ENCODE results near the gene KLHL14.

The KLHL14 gene, protein sequence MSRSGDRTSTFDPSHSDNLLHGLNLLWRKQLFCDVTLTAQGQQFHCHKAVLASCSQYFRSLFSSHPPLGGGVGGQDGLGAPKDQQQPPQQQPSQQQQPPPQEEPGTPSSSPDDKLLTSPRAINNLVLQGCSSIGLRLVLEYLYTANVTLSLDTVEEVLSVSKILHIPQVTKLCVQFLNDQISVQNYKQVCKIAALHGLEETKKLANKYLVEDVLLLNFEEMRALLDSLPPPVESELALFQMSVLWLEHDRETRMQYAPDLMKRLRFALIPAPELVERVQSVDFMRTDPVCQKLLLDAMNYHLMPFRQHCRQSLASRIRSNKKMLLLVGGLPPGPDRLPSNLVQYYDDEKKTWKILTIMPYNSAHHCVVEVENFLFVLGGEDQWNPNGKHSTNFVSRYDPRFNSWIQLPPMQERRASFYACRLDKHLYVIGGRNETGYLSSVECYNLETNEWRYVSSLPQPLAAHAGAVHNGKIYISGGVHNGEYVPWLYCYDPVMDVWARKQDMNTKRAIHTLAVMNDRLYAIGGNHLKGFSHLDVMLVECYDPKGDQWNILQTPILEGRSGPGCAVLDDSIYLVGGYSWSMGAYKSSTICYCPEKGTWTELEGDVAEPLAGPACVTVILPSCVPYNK

DNA sequence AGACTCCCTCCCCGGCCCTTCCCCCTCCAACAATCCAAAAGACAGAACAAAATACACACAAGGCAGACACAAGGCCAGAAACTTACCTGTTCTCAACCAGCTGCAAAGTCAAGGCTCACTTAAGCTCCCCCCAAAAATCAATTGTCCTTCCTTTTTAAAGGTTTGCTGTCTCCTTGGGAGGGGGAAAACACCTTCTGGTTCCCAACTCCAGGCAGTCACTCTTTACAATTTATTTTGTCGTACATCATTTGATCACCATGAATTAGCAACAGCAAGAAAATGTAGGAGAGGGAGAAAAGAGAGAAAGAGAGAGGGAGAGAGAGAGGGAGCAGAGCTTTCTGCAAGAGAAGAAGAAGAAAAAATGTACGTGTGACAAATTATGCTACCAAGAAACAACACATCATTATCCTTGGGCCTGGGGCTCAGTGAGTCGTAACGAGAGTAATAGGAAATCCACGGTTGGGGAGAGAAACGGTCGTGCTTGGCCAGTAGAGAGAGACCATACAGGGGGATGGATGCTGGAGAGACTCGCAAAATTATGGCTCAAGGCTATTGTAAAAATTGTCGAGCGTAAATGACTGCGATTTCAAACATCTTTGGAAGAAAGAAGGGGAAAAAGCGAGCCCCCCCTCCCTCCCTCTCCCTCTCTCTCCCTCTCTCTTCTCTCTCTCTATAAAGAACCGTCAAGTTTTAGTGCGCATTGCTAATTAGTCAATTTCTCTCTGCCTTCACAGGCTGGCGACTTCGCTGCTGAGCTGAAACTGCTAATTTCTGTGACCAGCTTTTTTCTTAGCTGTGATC is at the start of gene KLHL14:
TSS of gene KLHL14 (minus strand) at position 443 of the 801 bp plus-strand sequence. CDS start 2,432 bp downstream, outside the sequence.
- Histone ChIP-seq H3K9me3 (ENCODE audit: insufficient read depth, low read length) (no peaks in the 10 kb centered on the region), H3K36me3 (ENCODE audit: insufficient read depth, insufficient read length, low read length) (no peaks in the 10 kb centered on the region), H3K9ac (ENCODE audit: insufficient read length, low read depth) (peak within 1 kb of the TSS; percentile 42), H3K27me3 (ENCODE audit: insufficient read depth, insufficient read length) (peaks cover 56% of the 10 kb centered on the region), H3K4me1 (ENCODE audit: insufficient read depth, insufficient read length) (no peaks in the 10 kb centered on the region), H3K4me3 (ENCODE audit: insufficient read length, low read depth) (peak within 1 kb of the TSS; percentile 28)
- no peak for TF ChIP-seq ZNF274 (IDR thresholded peaks at IDR 0.05; ENCODE audit: low read depth, low read length)
- no peak for TF ChIP-seq YY1 (IDR thresholded peaks at IDR 0.05; ENCODE audit: insufficient read depth, insufficient read length)
- no peak for TF ChIP-seq SUZ12 (IDR thresholded peaks at IDR 0.05; ENCODE audit: extremely low read depth, insufficient read depth, insufficient read length)
- DNase-seq (ENCODE audit: low read depth, low spot score): no peak

DNA sequence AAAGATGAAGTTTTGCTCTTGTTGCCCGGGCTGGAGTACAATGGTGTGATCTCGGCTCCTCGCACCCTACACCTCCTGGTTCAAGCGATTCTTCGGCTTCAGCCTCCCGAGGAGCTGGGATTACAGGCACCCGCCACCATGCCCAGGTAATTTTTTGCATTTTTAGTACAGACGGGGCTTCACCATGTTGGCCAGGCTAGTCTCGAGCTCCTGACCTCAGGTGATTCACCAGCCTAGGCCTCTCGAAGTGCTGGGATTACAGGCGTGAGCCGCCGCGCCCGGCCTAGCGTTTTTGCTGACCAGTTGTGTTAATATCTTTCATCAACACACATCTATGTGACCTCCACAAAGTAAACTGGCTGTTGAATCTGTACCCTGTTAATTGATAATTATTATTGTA is 49.4 kb upstream of the KLHL14 start:
- H3K9me3 ChIP-seq (ENCODE audit: insufficient read depth, low read length): no peaks in the 10 kb centered on the region
- no peak for DNase-seq (ENCODE audit: low read depth, low spot score)
- H3K9ac ChIP-seq (ENCODE audit: insufficient read length, low read depth): no peak overlapping the region
- H3K4me1 ChIP-seq (ENCODE audit: insufficient read depth, insufficient read length): no peaks in the 10 kb centered on the region
- H3K36me3 ChIP-seq (ENCODE audit: insufficient read depth, insufficient read length, low read length): no peaks in the 10 kb centered on the region
- TF ChIP-seq ZNF274 (IDR thresholded peaks at IDR 0.05; ENCODE audit: low read depth, low read length): no peak
- TF ChIP-seq YY1 (IDR thresholded peaks at IDR 0.05; ENCODE audit: insufficient read depth, insufficient read length): no peak
- TF ChIP-seq SUZ12 (IDR thresholded peaks at IDR 0.05; ENCODE audit: extremely low read depth, insufficient read depth, insufficient read length): no peak
- H3K4me3 ChIP-seq (ENCODE audit: insufficient read length, low read depth): no peak overlapping the region
- no peaks in the 10 kb centered on the region for H3K27me3 ChIP-seq (ENCODE audit: insufficient read depth, insufficient read length)

DNA sequence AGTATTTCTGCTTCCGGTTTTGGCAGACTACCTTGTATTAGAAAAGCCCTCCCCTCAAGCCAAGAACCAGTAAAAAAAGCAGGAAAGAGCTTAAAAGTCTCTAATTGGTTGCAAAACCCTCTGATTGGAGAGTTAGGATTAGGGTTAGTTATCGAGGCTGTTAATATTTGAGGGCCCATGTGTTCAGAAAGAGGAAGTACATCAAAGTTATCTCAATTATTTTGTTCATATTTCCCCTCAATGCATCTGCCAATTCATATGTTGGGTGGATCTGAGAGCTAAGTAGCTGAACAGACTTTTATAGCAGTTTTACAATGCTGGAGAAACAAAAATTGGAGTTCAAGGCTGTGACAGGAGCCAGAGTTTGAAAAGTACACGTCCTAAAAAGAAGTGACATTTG is 43.1 kb upstream of the KLHL14 start:
- no peaks in the 10 kb centered on the region for H3K9me3 ChIP-seq (ENCODE audit: insufficient read depth, low read length)

DNA sequence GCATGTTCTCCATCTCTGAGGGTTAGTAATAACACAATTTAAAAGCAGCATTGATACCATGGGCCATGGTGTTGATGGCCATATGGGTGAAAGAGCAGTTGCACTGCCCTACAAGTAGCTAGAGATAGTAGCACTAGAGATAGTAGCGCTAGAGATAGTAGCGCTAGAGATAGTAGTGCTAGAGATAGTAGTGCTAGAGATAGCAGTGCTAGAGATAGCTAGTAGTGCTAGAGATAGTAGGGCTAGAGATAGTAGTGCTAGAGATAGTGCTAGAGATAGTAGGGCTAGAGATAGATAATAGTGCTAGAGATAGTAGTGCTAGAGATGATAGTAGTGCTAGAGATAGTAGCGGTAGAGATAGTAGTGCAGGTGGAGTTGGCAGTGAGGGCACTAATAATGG is 39.5 kb upstream of the KLHL14 start:
- no peak for TF ChIP-seq ZNF274 (IDR thresholded peaks at IDR 0.05; ENCODE audit: low read depth, low read length)
- TF ChIP-seq YY1 (IDR thresholded peaks at IDR 0.05; ENCODE audit: insufficient read depth, insufficient read length): no peak
- no peak for TF ChIP-seq SUZ12 (IDR thresholded peaks at IDR 0.05; ENCODE audit: extremely low read depth, insufficient read depth, insufficient read length)
- Histone ChIP-seq H3K36me3 (ENCODE audit: insufficient read depth, insufficient read length, low read length) (no peaks in the 10 kb centered on the region), H3K4me3 (ENCODE audit: insufficient read length, low read depth) (no peak overlapping the region), H3K9me3 (ENCODE audit: insufficient read depth, low read length) (no peaks in the 10 kb centered on the region), H3K27me3 (ENCODE audit: insufficient read depth, insufficient read length) (no peaks in the 10 kb centered on the region), H3K4me1 (ENCODE audit: insufficient read depth, insufficient read length) (no peaks in the 10 kb centered on the region), H3K9ac (ENCODE audit: insufficient read length, low read depth) (no peak overlapping the region)
- no peak for DNase-seq (ENCODE audit: low read depth, low spot score)

More for the DNA sequence above, 43.1 kb upstream of the KLHL14 start:
- no peak for TF ChIP-seq YY1 (IDR thresholded peaks at IDR 0.05; ENCODE audit: insufficient read depth, insufficient read length)
- no peak for TF ChIP-seq ZNF274 (IDR thresholded peaks at IDR 0.05; ENCODE audit: low read depth, low read length)
- no peak for TF ChIP-seq SUZ12 (IDR thresholded peaks at IDR 0.05; ENCODE audit: extremely low read depth, insufficient read depth, insufficient read length)
- H3K9ac ChIP-seq (ENCODE audit: insufficient read length, low read depth): no peak overlapping the region
- no peaks in the 10 kb centered on the region for H3K36me3 ChIP-seq (ENCODE audit: insufficient read depth, insufficient read length, low read length)
- H3K27me3 ChIP-seq (ENCODE audit: insufficient read depth, insufficient read length): no peaks in the 10 kb centered on the region
- H3K4me1 ChIP-seq (ENCODE audit: insufficient read depth, insufficient read length): no peaks in the 10 kb centered on the region
- H3K4me3 ChIP-seq (ENCODE audit: insufficient read length, low read depth): no peak overlapping the region
- no peak for DNase-seq (ENCODE audit: low read depth, low spot score)

DNA sequence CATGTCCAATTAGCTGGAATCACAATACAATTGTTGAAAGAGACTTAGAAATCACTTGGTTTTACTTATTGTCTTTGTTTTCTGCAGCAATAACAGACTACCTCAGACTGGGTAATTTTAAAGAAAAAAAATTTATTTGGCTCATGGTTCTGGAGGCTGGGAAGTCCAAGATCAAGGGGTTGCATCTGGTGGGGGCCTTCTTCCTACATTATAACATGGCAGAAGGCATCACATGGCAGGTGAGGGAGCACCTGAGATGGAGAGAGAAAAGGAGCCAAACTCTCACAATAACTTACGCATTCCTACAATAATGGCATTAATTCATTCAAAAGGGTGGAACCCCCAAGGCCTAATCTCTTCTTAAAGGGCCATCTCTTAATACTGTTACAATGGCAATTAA is 37.5 kb upstream of the KLHL14 start:
- Histone ChIP-seq H3K36me3 (ENCODE audit: insufficient read depth, insufficient read length, low read length) (no peaks in the 10 kb centered on the region), H3K4me1 (ENCODE audit: insufficient read depth, insufficient read length) (no peaks in the 10 kb centered on the region), H3K27me3 (ENCODE audit: insufficient read depth, insufficient read length) (no peaks in the 10 kb centered on the region), H3K9ac (ENCODE audit: insufficient read length, low read depth) (no peak overlapping the region), H3K4me3 (ENCODE audit: insufficient read length, low read depth) (no peak overlapping the region), H3K9me3 (ENCODE audit: insufficient read depth, low read length) (no peaks in the 10 kb centered on the region)
- TF ChIP-seq ZNF274 (IDR thresholded peaks at IDR 0.05; ENCODE audit: low read depth, low read length) (no peak), YY1 (IDR thresholded peaks at IDR 0.05; ENCODE audit: insufficient read depth, insufficient read length) (no peak), SUZ12 (IDR thresholded peaks at IDR 0.05; ENCODE audit: extremely low read depth, insufficient read depth, insufficient read length) (no peak)
- DNase-seq (ENCODE audit: low read depth, low spot score): no peak

DNA sequence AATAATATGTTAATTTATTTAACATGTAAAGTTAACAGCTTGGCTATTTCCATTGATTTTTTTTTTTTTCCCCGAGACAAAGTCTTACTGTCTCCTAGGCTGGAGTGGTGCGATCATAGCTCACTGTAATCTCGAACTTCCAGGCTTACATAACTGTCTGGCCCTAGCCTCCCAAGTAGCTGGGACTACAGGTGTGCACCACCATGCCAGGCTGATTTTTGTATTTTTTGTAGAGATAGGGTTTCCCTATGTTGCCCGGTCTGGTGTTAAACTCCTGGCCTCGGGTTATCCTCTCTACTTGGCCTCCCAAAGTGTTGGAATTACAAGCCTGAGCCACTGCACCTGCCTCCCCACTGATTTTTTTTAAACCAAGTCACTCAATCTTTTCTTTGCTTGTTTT is 32.5 kb upstream of the KLHL14 start:
- Histone ChIP-seq H3K36me3 (ENCODE audit: insufficient read depth, insufficient read length, low read length) (no peaks in the 10 kb centered on the region), H3K9me3 (ENCODE audit: insufficient read depth, low read length) (no peaks in the 10 kb centered on the region), H3K27me3 (ENCODE audit: insufficient read depth, insufficient read length) (no peaks in the 10 kb centered on the region), H3K4me3 (ENCODE audit: insufficient read length, low read depth) (no peak overlapping the region), H3K9ac (ENCODE audit: insufficient read length, low read depth) (no peak overlapping the region), H3K4me1 (ENCODE audit: insufficient read depth, insufficient read length) (peaks cover 2% of the 10 kb centered on the region)
- DNase-seq (ENCODE audit: low read depth, low spot score): no peak
- TF ChIP-seq YY1 (IDR thresholded peaks at IDR 0.05; ENCODE audit: insufficient read depth, insufficient read length) (no peak), SUZ12 (IDR thresholded peaks at IDR 0.05; ENCODE audit: extremely low read depth, insufficient read depth, insufficient read length) (no peak), ZNF274 (IDR thresholded peaks at IDR 0.05; ENCODE audit: low read depth, low read length) (no peak)
